ENCODE measurements around the gene SLC30A10.

GRCh38 chr1:219908170-219908569 is 20.2 kb downstream of the SLC30A10 start:
- TF ChIP-seq CTCF (IDR thresholded peaks at IDR 0.05; ENCODE audit: poor library complexity, severe bottlenecking) (no peak), RAD21 (conservative IDR thresholded peaks at IDR 0.05) (no peak)

Data from neural cell (in vitro differentiated cells).